SH-SY5Y (cell line): ENCODE data around the gene ALDH1B1.

ENCODE experiments used
- GATA2 ChIP-seq: IDR thresholded peaks from 2 replicates; pipeline ENCODE4 v1.6.1; 2011; ENCODE audit warnings: mild to moderate bottlenecking, low read depth, low read length
- GATA3 ChIP-seq: IDR thresholded peaks from 2 replicates; pipeline ENCODE4 v1.6.1; 2011; ENCODE audit warnings: low read depth, mild to moderate bottlenecking, low read length, moderate library complexity

ALDH1B1 gene

GRCh38 chr9:38357350-38358114, 35.0 kb upstream of the ALDH1B1 start:
- TF ChIP-seq GATA2 (no peak), GATA3 (no peak)

- TF ChIP-seq GATA2 (no peak), GATA3 (no peak)
Observed at GRCh38 chr9:38358390-38359296, 33.9 kb upstream of the ALDH1B1 start.

DNA sequence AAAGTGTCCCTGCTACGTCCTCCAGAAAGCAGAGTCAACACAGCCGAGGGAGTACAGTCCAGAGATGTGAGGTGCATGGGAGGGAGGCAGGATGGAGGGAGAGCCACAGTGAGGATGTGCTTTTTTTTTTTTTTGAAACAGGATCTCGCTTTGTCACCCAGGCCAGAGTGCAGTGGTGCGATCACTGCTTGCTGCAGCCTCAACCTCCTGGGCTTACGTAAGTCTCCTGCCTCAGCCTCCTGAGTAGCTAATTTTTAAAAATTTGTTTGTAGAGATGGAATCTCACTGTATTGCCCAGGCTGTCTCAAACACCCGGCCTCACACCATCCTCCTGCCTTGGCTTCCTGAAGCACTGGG, 33.2 kb upstream of the ALDH1B1 start:
- no peak for TF ChIP-seq GATA2
- no peak for TF ChIP-seq GATA3

DNA sequence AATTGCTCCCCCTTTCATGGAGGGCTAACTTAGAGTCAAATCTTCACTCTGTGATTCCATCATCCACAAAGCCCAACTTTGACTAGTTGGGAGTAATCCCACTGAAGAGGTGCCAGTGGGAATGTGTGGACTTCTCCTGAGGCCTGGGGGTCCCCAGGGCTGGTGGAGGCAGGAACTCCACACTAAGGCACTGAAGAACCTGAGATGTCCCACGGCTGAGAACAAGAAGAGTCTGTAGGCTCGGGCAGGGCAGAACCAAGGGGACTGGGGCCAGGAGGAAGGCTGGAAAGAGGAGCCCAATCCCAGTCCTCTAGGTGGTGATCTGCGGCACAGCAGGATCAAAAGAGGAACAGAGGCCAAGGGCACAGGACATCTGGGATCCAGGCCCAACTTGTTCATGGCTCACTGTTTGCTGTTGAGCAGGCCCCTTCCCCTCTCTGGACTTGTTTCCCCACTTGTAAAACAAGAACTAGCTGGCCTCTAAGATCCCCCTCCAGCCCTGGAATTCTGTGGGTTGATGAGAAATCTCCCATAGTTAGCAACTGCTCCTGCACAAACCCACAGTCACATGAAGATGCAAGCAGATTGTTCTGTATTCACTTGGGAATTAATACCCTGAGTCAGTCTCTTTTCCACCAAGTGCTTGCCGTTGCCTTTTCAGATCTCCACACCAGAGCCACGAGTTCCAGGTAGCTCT, 32.7 kb upstream of the ALDH1B1 start:
- no peak for TF ChIP-seq GATA3

DNA sequence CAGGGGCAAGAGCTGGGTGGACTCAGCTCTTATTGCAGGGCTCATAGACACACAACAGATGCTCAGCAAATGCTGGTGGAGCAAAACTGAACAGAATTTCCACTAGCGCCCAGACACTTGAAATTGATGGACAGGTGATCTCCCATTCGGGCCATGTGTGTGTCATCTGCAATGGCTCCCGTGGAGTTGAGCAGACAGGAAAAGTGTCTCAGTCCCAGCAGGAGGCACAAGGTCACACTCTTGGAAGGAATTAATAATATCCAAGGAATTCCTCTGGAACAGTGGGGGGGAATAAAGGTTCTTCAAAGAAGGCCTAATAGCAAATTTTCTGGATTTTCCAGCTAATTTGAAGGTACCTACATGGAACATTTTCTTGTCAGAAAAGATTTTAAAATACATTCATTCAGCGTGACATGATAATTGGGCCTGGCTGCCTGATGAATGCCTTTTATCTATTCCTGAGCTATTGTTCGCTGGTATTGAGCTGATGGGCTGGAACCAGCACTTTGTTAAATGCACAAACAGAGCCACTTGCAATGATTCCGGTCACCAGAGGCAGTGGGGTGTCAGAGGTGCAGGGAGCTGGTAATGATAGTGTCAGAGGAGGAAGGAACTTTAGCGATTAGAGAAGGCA, 31.5 kb upstream of the ALDH1B1 start:
- TF ChIP-seq GATA3: no peak
- TF ChIP-seq GATA2: no peak

DNA sequence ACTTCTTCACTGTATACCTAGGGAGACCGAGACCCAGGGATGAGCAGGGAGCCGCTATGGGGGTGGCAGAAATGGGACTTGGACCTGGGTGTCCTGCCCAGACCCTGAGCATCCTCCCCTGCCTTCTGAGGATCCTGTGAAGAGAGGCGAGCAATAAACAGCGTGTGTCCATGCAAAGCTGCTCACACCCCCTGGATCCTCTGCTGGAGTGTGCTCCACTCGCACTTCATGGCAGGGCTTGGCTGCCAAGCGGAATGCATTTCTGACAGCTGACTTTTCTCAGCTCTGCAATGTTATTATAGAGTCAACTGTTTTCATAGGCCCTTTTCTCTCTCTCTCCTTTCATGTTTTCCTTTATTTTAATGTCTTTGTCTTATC, 31.0 kb upstream of the ALDH1B1 start:
- TF ChIP-seq GATA2 (no peak), GATA3 (no peak)

DNA sequence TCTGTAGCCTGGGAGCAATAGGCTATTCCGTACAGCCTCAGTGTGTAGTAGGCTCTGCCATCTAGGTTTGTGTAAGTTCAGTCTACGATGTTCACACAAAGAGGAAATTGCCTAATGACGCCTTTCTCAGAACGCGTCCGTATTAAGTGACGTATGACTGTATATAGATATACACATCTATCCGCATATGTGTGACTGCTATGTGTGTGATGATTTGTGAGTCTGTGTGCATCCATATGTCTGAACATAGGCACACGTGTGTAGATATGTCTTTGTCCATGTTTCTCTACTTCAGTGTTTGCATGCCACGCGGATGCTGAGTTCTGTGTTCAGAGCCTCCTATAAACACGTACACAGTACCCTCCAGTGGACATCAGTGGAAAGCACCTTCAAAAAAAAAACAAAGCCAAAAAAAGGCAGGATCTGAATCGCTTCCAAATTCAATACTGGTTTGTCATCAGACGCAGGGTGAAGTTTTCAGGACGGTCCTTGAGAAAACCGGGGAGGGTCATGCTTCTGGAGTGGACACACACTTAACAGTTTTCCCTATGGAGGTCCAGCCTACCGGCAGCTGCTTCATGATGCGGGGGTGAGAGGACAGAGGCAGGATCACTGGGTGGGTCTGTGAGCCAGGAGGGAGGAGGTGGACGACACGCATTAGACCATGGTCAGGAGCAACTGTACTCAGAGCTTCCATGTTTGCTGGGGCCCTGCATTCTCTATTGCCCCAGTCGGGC, 29.5 kb upstream of the ALDH1B1 start:
- no peak for TF ChIP-seq GATA2
- TF ChIP-seq GATA3: no peak

- TF ChIP-seq GATA3 (no peak), GATA2 (no peak)
Observed at GRCh38 chr9:38363589-38363925, 28.9 kb upstream of the ALDH1B1 start.

DNA sequence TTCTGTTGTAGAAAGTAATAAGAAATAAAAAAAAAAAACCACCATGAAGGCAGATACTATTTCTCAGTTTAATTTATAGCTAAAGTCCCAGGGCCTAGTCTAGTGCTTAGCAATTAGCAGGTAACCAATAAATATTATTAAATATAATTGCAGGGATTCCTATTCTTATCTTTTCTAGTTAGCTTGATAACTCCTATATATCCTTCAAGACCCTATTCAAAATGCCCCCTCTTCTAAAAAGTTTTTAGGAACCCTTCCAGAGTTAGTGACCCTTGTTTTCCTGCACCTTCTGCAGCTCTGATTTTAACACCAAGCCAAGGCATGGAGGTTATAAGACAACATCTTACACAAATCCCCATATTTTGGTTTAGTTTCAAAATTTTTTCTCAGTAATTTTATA, 24.6 kb upstream of the ALDH1B1 start:
- TF ChIP-seq GATA3 (no peak), GATA2 (no peak)

DNA sequence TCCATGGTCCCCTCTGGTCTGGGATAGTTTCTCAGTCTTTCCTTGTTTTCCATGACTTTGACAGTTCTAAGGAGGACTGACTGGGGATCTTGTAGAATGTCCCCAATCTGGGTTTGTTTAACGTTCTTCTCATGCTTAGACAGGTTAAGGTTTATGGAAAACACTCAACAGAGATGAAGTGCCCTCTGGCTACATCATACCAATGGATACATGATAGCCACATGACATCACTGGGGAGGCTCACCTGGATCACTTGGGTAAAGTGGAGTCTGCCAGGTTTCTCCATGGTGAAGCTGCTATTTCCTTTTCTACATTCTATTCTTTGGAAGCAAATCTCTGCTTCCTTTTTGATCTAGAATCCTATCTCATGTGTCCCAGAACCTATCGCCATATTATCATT, 23.8 kb upstream of the ALDH1B1 start:
- TF ChIP-seq GATA2 (no peak), GATA3 (no peak)

GRCh38 chr9:38370176-38370575, 22.3 kb upstream of the ALDH1B1 start:
- TF ChIP-seq GATA3: no peak
- no peak for TF ChIP-seq GATA2

DNA sequence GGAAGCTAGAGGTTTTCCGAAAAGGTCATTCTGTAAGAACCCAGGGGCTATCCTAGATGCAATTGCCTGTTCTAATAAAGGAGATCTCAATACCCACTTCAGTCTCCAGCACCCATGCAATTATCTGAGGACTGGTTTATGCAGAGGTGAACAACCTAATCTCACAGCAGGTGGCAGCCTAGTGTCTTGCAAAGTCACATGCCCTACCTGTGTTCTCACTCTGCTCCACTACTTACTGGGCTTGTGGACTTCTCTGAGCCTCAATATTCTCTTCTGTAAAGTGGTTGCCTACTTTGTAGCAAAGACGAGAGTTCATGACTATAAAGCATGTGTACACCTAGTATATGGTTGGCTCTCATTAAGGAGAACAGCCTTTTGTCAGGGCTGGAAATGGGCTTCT, 21.0 kb upstream of the ALDH1B1 start:
- TF ChIP-seq GATA2 (no peak), GATA3 (no peak)

DNA sequence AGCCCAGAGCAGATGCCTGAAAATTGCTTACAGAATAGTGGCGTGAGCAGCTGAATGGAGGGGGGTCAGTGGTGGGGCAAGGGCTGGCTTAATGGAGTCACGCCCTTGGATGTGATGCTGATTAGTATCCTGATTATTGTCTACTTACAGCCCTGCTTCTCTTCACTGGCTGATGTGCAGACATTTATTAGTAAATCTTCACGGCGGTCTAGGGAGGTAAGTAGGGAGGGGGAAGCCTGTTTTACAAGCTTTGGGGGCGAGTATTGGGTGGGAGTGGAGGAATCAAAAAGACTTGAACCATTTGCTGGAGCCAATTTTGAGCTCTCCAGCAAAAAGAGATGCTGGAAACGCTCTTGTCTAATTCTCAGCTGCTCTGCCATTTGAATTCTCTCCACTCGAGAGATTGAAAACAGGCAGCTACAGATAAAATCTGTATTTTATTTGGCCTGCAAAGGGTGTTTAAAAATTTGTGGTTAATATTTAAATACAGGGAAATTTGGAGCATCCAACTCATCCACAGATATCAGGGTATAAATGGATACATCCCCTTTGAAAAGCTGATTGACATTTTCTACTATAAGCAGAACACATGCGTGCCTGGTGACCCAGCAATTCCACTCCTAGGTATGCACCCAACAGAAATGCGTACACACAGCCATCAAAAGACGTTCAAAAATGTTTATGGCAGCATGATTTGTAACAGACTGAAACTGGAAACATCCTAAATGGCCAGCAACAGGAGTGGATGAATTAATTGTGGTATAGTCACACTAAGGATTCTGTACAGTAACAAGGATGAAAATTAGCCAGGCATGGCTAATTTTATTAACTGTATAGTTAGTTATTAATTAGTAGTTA, 19.5 kb upstream of the ALDH1B1 start:
- TF ChIP-seq GATA3: peak; percentile 72
- peak; percentile 85 for TF ChIP-seq GATA2
